Activated CD8-positive, alpha-beta T cell treated with anti-CD3 and anti-CD28 coated beads for 36 hours (primary cell): ENCODE measurements around the gene PPP1R7. TPM values are rescaled to one million over a fixed set of nuclear protein-coding genes. Genes with fewer than 3 reads are reported as not detected.

Source experiments
- ATAC-seq: fragments of 200-7000 bp; cut with Tn5 transposase; one replicate; pipeline ENCODE4 v1.10.0; 2021; ENCODE audit warnings: mild to moderate bottlenecking, moderate library complexity
- CTCF ChIA-PET: fragments of 350-600 bp; sonication (Branson Sonifier 250); formaldehyde crosslinking; loops from one replicate; lab custom pipeline; 2021; ENCODE audit warnings: antibody characterized with exemption; lab: Charles Lee
- POLR2A ChIA-PET: fragments of 350-600 bp; sonication (Branson Sonifier 250); formaldehyde crosslinking; loops from one replicate; lab custom pipeline; 2021; ENCODE audit warnings: antibody characterized with exemption; lab: Charles Lee
- DNase-seq: peaks from one replicate; pipeline ENCODE4 v3.0.0-alpha.2; 2020
- H3K27ac Mint-ChIP-seq: one replicate; pipeline ENCODE4 v1.8.0; 2021; ENCODE audit warnings: mild to moderate bottlenecking, mixed read lengths
- H3K27me3 Mint-ChIP-seq: one replicate; pipeline ENCODE4 v1.8.0; 2021; ENCODE audit warnings: mixed read lengths
- H3K36me3 Mint-ChIP-seq: one replicate; pipeline ENCODE4 v1.8.0; 2021; ENCODE audit warnings: low read depth, mixed read lengths
- H3K4me1 Mint-ChIP-seq: one replicate; pipeline ENCODE4 v1.8.0; 2021; ENCODE audit warnings: low read depth, mixed read lengths
- H3K4me3 Mint-ChIP-seq: one replicate; pipeline ENCODE4 v1.8.0; 2021; ENCODE audit warnings: mild to moderate bottlenecking, moderate library complexity, mixed read lengths
- H3K9me3 Mint-ChIP-seq: one replicate; pipeline ENCODE4 v1.8.0; 2021; ENCODE audit warnings: mixed read lengths
- CTCF ChIP-seq: fragments of 200-600 bp; IDR thresholded peaks from one replicate; pipeline ENCODE4 v1.8.0; 2022; ENCODE audit warnings: antibody characterized with exemption, mild to moderate bottlenecking
- intact Hi-C: fragments of 100-400 bp; cut with micrococcal nuclease; formaldehyde crosslinking; loops from one replicate; pipeline ENCODE4 v1.10.0; 2022
- total RNA-seq, 2 experiments: library from RNA; stranded (reverse); gene quantifications; one replicate each; pipeline ENCODE4 v1.2.3, GENCODE V29; 2021

PPP1R7 gene
- total RNA-seq, 2 experiments from 2014 or later, result 82.9 to 88.7 TPM

- POLR2A ChIA-PET, result interaction anchor here (1.1 kb wide), 1 partner anchor 28 kb away, joined by 3 read pairs; no protein-coding TSS in a partner anchor
- Mint-ChIP-seq H3K27me3 (peaks cover 1% of the 10 kb centered on the region), H3K36me3 (peaks cover 28% of the 10 kb centered on the region), H3K4me3 (no peak overlapping the region), H3K4me1 (peaks cover 5% of the 10 kb centered on the region), H3K27ac (no peak overlapping the region), H3K9me3 (no peaks in the 10 kb centered on the region)
- TF ChIP-seq CTCF, result no peak
- no peak for ATAC-seq
- no peak for DNase-seq
- intact Hi-C loops, result no loop called here
- CTCF ChIA-PET, result no interaction called here
Observed at GRCh38 chr2:241224851-241225438, 74.7 kb downstream of the PPP1R7 start.

- Mint-ChIP-seq H3K9me3 (no peaks in the 10 kb centered on the region), H3K4me1 (peaks cover 5% of the 10 kb centered on the region), H3K27ac (no peak overlapping the region), H3K4me3 (no peak overlapping the region), H3K36me3 (peaks cover 33% of the 10 kb centered on the region), H3K27me3 (no peaks in the 10 kb centered on the region)
- POLR2A ChIA-PET, result interaction anchor here (1.1 kb wide), 1 partner anchor 27 kb away, joined by 3 read pairs; no protein-coding TSS in a partner anchor
- ATAC-seq (no peak), DNase-seq (no peak)
- no peak for TF ChIP-seq CTCF
- intact Hi-C loops, result no loop called here
- CTCF ChIA-PET, result no interaction called here
Observed at GRCh38 chr2:241225545-241225944, 75.3 kb downstream of the PPP1R7 start.

GRCh38 chr2:241225983-241226382 lies 75.7 kb downstream of the PPP1R7 start:
- TF ChIP-seq CTCF, result no peak
- peaks cover 5% of the 10 kb centered on the region for H3K4me1 Mint-ChIP-seq
- H3K9me3 Mint-ChIP-seq, result no peaks in the 10 kb centered on the region
- DNase-seq (no peak), ATAC-seq (no peak)
- H3K27ac Mint-ChIP-seq, result no peak overlapping the region
- H3K27me3 Mint-ChIP-seq, result no peaks in the 10 kb centered on the region
- H3K4me3 Mint-ChIP-seq, result no peak overlapping the region
- POLR2A ChIA-PET, result interaction anchor here (1.1 kb wide), 1 partner anchor 27 kb away, joined by 3 read pairs; no protein-coding TSS in a partner anchor
- intact Hi-C loops, result no loop called here
- peaks cover 34% of the 10 kb centered on the region for H3K36me3 Mint-ChIP-seq
- CTCF ChIA-PET, result no interaction called here

GRCh38 chr2:241226723-241227572 lies 76.7 kb downstream of the PPP1R7 start:
- intact Hi-C loops, result no loop called here
- no peak overlapping the region for H3K4me3 Mint-ChIP-seq
- ATAC-seq, result no peak
- POLR2A ChIA-PET, result interaction anchor here (0.9 kb wide), 1 partner anchor 23 kb away, joined by 3 read pairs; no protein-coding TSS in a partner anchor
- TF ChIP-seq CTCF, result no peak
- DNase-seq, result no peak
- no peaks in the 10 kb centered on the region for H3K27me3 Mint-ChIP-seq
- H3K9me3 Mint-ChIP-seq, result no peaks in the 10 kb centered on the region
- H3K36me3 Mint-ChIP-seq, result peaks cover 42% of the 10 kb centered on the region
- CTCF ChIA-PET, result no interaction called here
- no peak overlapping the region for H3K27ac Mint-ChIP-seq
- H3K4me1 Mint-ChIP-seq, result peaks cover 5% of the 10 kb centered on the region

GRCh38 chr2:241227594-241227993 lies 77.3 kb downstream of the PPP1R7 start:
- intact Hi-C loops, result no loop called here

More at GRCh38 chr2:241227594-241227993, 77.3 kb downstream of the PPP1R7 start:
- no peak for TF ChIP-seq CTCF
- ATAC-seq (no peak), DNase-seq (no peak)
- Mint-ChIP-seq H3K4me3 (no peak overlapping the region), H3K4me1 (peaks cover 5% of the 10 kb centered on the region), H3K36me3 (peaks cover 43% of the 10 kb centered on the region), H3K27me3 (no peaks in the 10 kb centered on the region), H3K9me3 (no peaks in the 10 kb centered on the region), H3K27ac (no peak overlapping the region)
- ChIA-PET CTCF (no interaction called here), POLR2A (no interaction called here)
